NCI-H2081 treated with DMSO at 0.1 percent for 48 hours (cell line): ENCODE measurements around the gene OR2B6.

ENCODE experiments used
- DNase-seq: peaks from one replicate; lab custom pipeline; 2025; lab: John Stamatoyannopoulos, UW

Gene OR2B6

GRCh38 chr6:28000351-28001045, 43.5 kb downstream of the OR2B6 start:
- no peak for DNase-seq

DNA sequence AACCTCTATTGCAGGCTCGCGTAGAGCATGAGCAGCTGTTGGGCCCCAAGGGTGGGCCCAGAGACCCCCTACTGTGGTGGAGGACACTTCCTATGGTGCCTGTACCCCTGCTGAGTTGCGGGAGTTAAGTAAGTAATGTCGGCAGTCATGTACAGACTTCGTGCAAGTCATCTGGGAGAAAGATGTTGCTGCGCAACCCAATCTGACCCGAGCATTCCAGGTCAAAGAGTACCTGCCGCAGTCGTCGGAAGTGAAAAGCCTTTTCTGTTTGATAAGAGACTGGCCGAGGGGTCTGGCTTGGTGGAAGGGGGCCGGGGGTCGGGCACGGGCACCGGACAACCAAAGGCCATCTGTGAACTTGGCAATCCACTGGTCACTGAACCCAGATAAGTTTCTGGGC, 44.3 kb downstream of the OR2B6 start:
- no peak for DNase-seq

GRCh38 chr6:28001751-28002150, 44.7 kb downstream of the OR2B6 start:
- DNase-seq = no peak

GRCh38 chr6:28002161-28002560, 45.1 kb downstream of the OR2B6 start:
- DNase-seq = no peak

- DNase-seq = no peak
These were observed 46.0 kb downstream of the OR2B6 start for GRCh38 chr6:28003059-28003458.

DNA sequence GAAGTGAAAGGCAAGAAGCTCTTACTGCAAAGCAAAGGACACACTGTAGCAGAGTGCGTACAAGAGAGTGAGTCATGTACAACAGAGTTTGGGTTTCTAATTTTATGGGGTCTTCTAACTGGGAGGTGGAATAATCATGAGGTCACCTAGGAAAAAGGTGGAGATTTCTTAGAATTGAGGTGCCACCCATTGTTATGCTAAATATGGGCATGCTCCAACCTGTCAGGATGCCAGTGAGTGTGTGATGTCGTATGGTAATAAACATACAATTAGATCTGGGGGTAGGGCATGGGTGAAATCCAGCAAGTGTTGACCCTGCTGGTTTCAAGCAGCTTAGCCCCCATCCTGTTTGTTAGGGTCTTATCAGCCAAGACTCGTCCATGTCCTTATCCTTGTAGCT, 46.6 kb downstream of the OR2B6 start:
- no peak for DNase-seq

DNA sequence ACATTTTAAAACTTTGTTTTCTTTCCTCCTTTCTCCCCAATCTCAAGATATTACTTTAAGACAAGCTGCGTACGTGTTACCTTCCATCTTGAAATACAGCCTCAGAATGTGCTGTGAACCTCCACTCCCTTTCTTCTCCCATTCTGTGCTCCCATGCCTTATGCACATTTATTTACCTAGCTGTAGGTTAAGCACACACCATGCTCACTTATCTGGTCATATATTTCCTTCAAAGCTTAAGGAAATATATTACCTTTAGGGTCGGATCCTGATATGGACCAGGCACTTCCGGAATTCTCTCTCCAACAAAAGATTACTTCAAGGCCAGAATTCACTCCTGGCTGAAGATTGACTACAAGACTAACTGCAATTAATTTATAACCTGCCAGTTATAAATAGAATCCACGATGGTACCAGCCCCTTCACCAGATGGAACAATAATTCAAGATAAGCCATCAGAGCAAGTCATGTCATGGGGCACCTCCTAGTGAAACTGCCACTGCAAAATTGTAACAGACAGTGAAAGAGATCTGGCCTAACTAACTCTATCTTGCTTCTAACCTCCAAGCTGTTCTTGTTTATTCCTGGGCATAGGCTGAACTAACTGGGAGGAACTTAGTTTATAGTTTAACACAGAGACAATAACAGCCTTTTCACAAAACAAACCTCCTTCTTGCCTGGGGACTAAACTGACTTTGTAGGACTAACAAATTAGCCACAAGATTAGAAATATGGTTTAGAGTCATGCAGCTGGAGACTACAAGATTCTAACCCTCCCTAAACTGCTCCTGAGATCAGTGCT, 47.5 kb downstream of the OR2B6 start:
- no peak for DNase-seq

- DNase-seq = no peak
These were observed 48.3 kb downstream of the OR2B6 start for GRCh38 chr6:28005152-28005890.

DNA sequence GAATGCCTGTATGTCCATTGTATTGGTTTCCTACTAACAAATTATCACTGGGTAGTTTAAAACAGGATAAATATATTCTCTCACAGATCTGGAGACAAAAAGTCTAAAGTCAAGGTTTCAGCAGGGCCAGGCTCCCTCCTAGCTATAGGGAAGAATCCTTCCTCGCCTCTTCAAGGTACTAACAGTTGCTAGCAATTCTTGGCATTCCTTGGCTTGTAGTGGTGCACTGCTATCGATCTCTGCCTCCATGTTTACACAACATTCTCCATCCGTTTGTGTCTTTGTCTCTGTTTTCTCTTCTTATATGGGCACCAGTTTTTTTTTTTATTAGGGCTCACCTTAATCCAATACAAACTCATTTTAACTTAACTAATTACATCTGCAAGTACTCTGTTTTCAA, 48.9 kb downstream of the OR2B6 start:
- DNase-seq = no peak
